HL-60 (cell line): ENCODE data around the gene USO1.
"Not testable (repeated sequence)": the region's sequence is repeated elsewhere in the genome, so short reads cannot be mapped to it uniquely, and the experiment has no call there.

ENCODE experiments used
- DNase-seq, 2 experiments: peaks; one replicate each; pipeline ENCODE4 v3.0.0-alpha.2; 2010 to 2020; ENCODE audit warnings: low read depth in 1 of 2, low spot score in 1 of 2
- H3K27ac ChIP-seq: fragments of 250-450 bp; sonication (Bioruptor Pico); replicated peaks from 2 replicates; pipeline ENCODE4 v1.5.1; 2020; ENCODE audit warnings: mild to moderate bottlenecking, moderate library complexity
- H3K27me3 ChIP-seq: fragments of 250-450 bp; sonication (Bioruptor Pico); 2 replicates; pipeline ENCODE4 v1.5.1; 2021; ENCODE audit warnings: mild to moderate bottlenecking, moderate library complexity; ENCODE audit not compliant: insufficient read depth, poor library complexity, severe bottlenecking
- H3K4me3 ChIP-seq: replicated peaks from 2 replicates; pipeline ENCODE4 v1.5.1; 2011; ENCODE audit warnings: mild to moderate bottlenecking, control low read depth, low read length; ENCODE audit not compliant: insufficient read depth
- GABPA ChIP-seq: IDR thresholded peaks from 2 replicates; pipeline ENCODE4 v1.6.1; 2012; ENCODE audit warnings: low read depth
- POLR2AphosphoS5 ChIP-seq: IDR thresholded peaks from 2 replicates; pipeline ENCODE4 v1.6.1; 2012; ENCODE audit warnings: low read depth
- REST ChIP-seq: IDR thresholded peaks from 2 replicates; pipeline ENCODE4 v1.6.1; 2012; ENCODE audit warnings: low read depth; ENCODE audit not compliant: insufficient replicate concordance
- SPI1 ChIP-seq: IDR thresholded peaks from 2 replicates; pipeline ENCODE4 v1.6.1; 2012; ENCODE audit warnings: low read depth, mild to moderate bottlenecking, borderline replicate concordance
- TF ChIP-seq, protein P1 (sequence below): IDR thresholded peaks from one replicate; pipeline ENCODE4 v1.5.1; 2011; ENCODE audit warnings: low read length, control low read depth, inconsistent platforms; ENCODE audit not compliant: insufficient read depth

USO1 gene

GRCh38 chr4:75710246-75710645 is 14.1 kb upstream of the USO1 start:
- DNase-seq: no peak
- Histone ChIP-seq H3K27ac (no peak overlapping the region), H3K4me3 (no peak overlapping the region), H3K27me3 (no peaks in the 10 kb centered on the region)
- TF ChIP-seq SPI1: peak; percentile 22; the same call in 1 of the 2 replicates
- no peak for TF ChIP-seq GABPA

- no peak for TF ChIP-seq SPI1
- Histone ChIP-seq H3K27ac (no peak overlapping the region), H3K4me3 (no peak overlapping the region), H3K27me3 (no peaks in the 10 kb centered on the region)
- no peak for DNase-seq
Observed at GRCh38 chr4:75714011-75714410, 10.4 kb upstream of the USO1 start.

DNA sequence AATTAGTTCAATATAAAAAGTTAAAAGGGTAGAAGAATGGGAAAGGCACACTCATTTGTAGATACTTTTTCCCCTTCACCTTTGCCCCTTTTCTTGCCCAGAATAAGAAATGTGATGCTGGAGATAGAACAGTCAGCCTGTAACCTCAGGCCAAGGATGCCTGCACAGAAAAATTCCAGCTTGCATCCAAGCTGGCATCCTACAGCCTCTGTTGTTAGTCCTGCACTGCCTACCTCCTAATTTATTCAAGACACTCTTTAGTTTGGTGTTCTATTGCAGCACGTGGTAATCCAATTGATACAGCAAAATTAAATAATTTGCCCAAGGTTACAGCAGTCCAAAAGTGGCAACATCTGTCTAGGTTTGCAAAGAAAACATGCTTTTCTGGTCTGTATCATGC is 9.7 kb upstream of the USO1 start:
- no peaks in the 10 kb centered on the region for H3K27me3 ChIP-seq
- no peak for DNase-seq
- H3K4me3 ChIP-seq: no peak overlapping the region
- TF ChIP-seq, protein P1, sequence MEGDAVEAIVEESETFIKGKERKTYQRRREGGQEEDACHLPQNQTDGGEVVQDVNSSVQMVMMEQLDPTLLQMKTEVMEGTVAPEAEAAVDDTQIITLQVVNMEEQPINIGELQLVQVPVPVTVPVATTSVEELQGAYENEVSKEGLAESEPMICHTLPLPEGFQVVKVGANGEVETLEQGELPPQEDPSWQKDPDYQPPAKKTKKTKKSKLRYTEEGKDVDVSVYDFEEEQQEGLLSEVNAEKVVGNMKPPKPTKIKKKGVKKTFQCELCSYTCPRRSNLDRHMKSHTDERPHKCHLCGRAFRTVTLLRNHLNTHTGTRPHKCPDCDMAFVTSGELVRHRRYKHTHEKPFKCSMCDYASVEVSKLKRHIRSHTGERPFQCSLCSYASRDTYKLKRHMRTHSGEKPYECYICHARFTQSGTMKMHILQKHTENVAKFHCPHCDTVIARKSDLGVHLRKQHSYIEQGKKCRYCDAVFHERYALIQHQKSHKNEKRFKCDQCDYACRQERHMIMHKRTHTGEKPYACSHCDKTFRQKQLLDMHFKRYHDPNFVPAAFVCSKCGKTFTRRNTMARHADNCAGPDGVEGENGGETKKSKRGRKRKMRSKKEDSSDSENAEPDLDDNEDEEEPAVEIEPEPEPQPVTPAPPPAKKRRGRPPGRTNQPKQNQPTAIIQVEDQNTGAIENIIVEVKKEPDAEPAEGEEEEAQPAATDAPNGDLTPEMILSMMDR: no peak
- no peak for TF ChIP-seq REST
- TF ChIP-seq GABPA: no peak
- no peak for TF ChIP-seq SPI1
- TF ChIP-seq POLR2AphosphoS5: no peak
- H3K27ac ChIP-seq: no peak overlapping the region

GRCh38 chr4:75715105-75715799 is 9.1 kb upstream of the USO1 start:
- H3K27ac ChIP-seq: no peak overlapping the region
- no peak for TF ChIP-seq GABPA
- TF ChIP-seq, protein P1: no peak
- no peak for TF ChIP-seq SPI1
- TF ChIP-seq POLR2AphosphoS5: no peak
- no peak for TF ChIP-seq REST
- no peak for DNase-seq
- no peak overlapping the region for H3K4me3 ChIP-seq
- H3K27me3 ChIP-seq: no peaks in the 10 kb centered on the region

DNA sequence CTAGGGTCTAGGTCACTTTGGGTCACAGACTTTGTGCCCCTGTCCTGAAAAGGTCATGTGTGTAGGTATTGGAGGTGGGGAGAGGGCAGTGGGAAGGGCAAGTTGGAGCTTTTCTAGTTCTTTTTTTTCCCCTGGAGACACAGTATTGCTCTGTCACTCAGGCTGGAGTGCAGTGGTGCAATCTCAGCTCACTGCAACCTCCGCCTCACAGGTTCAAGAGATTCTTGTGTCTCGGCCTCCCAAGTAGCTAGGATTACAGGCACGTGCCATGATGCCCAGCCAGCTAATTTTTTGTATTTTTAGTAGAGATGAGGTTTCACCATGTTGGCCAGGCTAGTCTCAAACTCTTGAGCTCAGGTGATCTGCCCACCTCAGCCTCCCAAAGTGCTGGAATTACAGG is 8.3 kb upstream of the USO1 start:
- not testable (repeated sequence) for H3K27ac ChIP-seq, H3K4me3 ChIP-seq

More for the DNA sequence above, 8.3 kb upstream of the USO1 start:
- DNase-seq, H3K27me3 ChIP-seq: not testable (repeated sequence)
